B cell (primary cell): ENCODE data around the gene WRAP73.

Experiments used
- CTCF ChIP-seq: fragments of 200-600 bp; IDR thresholded peaks from one replicate; pipeline ENCODE4 v1.8.0; 2022; ENCODE audit warnings: antibody characterized with exemption, mild to moderate bottlenecking
- EZH2 ChIP-seq: IDR thresholded peaks from 2 replicates; pipeline ENCODE4 v1.6.1; 2012; ENCODE audit warnings: borderline replicate concordance, low read depth, mild to moderate bottlenecking, moderate library complexity, low read length; ENCODE audit not compliant: insufficient read depth, poor library complexity, severe bottlenecking

- TF ChIP-seq CTCF = no peak
- TF ChIP-seq EZH2 = no peak
Observed at GRCh38 chr1:3598522-3599285, 51.2 kb downstream of the WRAP73 start.
